Measurements from ENCODE around the gene PRKCG. TPM values are rescaled to one million over a fixed set of nuclear protein-coding genes. Genes with fewer than 3 reads are reported as not detected.
"Not testable (repeated sequence)": the region's sequence is repeated elsewhere in the genome, so short reads cannot be mapped to it uniquely, and the experiment has no call there.

Gene PRKCG
- total RNA-seq, 1 donor from 2014 or later, result not detected

DNA sequence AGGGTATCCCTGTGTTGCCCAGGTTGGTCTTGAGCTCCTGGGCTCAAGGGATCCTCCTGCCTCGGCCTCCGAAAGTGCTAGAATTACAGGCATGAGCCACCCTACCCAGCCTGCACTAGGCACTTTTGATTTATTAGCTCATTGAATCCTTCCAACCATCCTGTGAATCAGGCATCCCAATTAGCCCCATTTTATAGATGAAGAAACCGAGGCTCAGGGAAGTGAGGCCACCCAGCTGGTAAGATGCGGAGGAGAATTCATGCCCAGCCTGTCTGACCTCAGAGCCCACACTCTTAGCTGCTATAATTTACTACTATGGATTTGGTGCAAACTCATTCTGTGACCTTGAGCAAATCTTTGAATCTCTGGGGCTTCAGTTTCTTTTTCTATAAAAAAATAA, 62.9 kb downstream of the PRKCG start:
- ATAC-seq, result no peak

DNA sequence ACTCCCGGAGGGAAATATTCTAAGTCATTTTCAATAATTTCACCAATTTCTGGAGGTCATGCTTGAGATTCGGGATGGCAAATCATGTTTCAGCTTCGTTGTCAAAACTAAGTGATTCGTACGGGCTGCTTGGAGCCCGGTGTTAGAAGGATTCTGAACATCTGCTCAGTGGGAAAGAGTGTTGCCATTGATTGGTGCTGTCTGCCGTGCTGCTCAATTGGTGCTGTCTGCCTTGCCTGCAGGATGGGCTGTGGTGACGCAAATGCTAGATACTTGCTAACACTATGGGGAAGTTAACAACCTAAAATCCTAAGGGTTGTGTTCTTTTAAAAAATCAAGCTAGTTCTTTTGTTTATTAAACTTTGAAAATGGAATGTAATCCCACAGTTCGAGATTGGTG, 63.4 kb downstream of the PRKCG start:
- no peak for ATAC-seq

DNA sequence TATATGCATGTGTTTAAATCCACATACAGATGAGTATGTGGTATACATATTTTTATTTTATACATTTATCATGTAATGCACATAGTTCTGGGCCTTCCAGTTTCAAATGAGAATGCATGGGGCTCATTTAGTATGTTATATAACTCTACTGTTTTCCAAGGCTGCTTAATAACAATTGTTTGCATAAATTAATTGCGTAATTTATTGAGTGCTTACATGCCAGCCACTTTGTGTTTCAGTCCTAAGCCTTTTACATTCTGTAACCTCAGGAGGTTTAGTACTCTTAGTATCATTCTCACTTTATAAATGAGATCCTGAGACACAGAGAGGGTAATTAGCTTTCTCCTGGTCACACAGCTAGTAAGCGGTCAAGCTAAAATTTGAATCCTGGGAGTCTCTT, 64.0 kb downstream of the PRKCG start:
- ATAC-seq, result no peak

DNA sequence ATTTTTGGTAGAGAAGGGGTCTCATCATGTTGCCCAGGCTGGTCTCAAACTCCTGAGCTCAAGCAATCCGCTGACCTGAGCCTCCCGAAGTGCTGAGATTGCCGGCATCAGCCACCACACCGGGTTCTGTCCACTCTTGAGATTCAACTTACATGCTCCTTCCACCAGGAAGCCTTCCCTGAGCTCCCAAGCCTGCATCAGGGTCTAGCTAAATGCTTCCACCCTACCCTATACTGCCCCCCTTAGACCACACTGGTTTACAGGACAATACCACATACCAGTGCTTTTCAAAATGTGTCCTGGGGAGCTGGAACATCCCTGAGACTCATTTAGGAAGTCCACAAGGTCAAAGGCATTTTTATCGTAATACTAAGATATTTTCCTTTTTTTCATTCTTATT, 65.6 kb downstream of the PRKCG start:
- no peak for ATAC-seq

DNA sequence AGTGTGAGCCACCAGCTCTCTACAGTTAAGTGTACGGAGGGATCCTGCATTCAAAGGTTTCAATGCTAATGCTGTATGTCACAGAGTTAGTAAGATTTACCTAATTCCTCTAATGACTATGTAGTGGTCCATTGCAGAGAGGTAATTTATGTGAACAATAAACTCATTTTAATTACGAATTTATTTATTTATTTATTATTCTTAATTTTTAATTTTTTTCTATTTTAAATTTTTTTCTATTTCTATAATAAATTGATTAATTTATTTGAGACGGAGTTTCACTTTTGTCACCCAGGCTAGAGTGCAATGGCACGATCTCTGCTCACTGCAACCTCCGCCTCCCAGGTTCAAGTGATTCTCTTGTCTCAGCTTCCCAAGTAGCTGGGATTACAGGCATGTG, 66.6 kb downstream of the PRKCG start:
- ATAC-seq, result not testable (repeated sequence)

DNA sequence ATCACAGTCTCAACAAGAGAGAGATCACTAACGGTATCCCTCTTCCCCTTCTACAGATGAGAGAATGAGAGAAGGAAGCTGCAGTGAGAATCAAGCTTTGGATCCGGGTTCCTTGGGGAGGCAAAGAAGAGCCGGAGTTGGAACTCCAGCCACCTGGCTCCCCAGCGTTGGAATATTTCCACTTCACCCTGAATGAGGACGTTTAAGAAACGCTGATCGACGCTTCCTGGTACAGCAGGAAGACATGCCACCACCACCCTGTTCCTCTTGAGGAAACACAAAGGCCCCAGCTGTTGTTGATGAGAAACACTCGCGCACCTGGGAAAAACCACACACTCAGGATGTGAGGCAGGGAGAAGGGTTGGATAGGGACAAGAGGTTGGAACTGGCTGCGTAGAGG, 69.4 kb downstream of the PRKCG start:
- no peak for ATAC-seq

DNA sequence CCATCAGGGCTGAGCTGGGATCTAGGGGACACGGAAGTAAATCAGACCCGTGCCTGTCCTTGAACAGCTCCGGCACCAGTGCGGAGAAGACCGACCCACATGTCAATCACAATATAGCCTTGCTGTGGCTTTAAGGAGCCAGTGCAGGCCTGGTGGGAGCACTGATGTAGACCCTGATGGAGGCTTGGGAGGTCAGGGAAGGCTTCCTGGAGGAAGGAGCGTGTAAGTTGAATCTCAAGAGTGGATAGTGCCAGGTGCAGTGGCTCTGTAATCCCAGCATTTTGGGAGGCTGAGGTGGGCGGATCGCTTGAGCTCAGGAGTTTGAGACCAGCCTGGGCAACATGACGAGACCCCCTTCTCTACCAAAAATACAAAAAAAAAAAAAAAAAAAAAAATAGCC, 70.0 kb downstream of the PRKCG start:
- no peak for ATAC-seq

DNA sequence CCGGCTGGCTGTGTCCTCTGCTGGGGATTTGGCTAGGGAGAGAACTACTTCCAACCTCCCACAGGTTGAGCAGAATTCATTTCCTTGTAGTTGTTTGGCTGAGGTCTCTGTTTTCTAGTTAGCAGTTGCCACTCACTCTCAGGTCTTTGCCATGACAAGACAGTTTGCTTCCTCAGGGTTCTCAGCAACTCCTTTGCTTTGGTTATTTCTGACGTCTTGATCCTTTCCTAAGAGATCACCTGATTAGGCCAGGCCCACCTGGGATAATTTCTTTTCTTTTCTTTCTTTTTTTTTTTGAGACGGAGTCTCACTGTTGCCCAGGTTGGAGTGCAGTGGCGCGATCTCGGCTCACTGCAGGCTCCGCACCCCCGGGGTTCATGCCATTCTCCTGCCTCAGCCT, 71.4 kb downstream of the PRKCG start:
- ATAC-seq, result no peak

Other genes with a start within 250 kb of the PRKCG start
- 0.12 TPM for gene NLRP12, start 57.9 kb upstream of the PRKCG start, total RNA-seq
- gene MYADM, start 14.3 kb upstream of the PRKCG start, total RNA-seq, result 6.9 TPM
- not detected for gene CACNG7, start 27.1 kb downstream of the PRKCG start, total RNA-seq
- not detected for gene CACNG8, start 80.7 kb downstream of the PRKCG start, total RNA-seq
- not detected for gene CACNG6, start 109.4 kb downstream of the PRKCG start, total RNA-seq
- not detected for gene VSTM1, start 181.7 kb downstream of the PRKCG start, total RNA-seq
- not detected for gene TARM1, start 199.2 kb downstream of the PRKCG start, total RNA-seq
- gene OSCAR, start 218.6 kb downstream of the PRKCG start, total RNA-seq, result 0.40 TPM
- gene NDUFA3, start 220.7 kb downstream of the PRKCG start, total RNA-seq, result 104 TPM
- gene TFPT, start 233.5 kb downstream of the PRKCG start, total RNA-seq, result 8.8 TPM
- gene PRPF31, start 233.6 kb downstream of the PRKCG start, total RNA-seq, result 34.3 TPM